ENCODE measurements around the gene CNOT6L.

DNA sequence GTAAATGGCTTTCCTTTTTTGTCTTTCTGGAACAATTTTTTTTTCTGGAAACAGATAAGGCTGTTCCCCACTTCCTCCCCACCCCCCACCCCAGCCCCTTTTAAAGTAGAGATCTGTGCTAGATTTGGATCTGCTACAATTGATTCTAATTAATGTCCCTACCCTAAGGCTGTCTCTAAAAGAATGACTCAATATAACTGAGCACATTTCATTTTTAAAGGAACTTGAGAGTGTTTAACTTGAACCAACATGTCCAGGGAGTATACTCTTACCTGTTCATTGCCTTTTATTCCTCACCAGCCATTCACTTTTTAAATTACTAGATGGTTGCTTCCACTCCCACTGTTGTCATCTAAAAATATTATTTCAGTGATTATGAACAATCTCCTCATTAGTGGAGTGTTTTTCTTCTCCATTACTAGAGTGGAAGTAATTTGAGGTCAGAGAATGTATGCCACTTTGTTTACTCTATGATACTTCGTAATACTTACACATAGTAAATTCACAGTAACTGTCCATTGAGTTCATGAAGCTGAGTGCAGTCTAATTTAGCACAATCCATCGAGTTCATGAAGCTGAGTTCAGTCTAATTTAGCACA lies 14.1 kb upstream of the CNOT6L start:
- TF ChIP-seq, protein P1, sequence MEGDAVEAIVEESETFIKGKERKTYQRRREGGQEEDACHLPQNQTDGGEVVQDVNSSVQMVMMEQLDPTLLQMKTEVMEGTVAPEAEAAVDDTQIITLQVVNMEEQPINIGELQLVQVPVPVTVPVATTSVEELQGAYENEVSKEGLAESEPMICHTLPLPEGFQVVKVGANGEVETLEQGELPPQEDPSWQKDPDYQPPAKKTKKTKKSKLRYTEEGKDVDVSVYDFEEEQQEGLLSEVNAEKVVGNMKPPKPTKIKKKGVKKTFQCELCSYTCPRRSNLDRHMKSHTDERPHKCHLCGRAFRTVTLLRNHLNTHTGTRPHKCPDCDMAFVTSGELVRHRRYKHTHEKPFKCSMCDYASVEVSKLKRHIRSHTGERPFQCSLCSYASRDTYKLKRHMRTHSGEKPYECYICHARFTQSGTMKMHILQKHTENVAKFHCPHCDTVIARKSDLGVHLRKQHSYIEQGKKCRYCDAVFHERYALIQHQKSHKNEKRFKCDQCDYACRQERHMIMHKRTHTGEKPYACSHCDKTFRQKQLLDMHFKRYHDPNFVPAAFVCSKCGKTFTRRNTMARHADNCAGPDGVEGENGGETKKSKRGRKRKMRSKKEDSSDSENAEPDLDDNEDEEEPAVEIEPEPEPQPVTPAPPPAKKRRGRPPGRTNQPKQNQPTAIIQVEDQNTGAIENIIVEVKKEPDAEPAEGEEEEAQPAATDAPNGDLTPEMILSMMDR (IDR thresholded peaks at IDR 0.05) = no peak
- no peak for TF ChIP-seq POLR2AphosphoS5 (IDR thresholded peaks at IDR 0.05)
- TF ChIP-seq POLR2A (IDR thresholded peaks at IDR 0.05; ENCODE audit: low read depth) = no peak
- TF ChIP-seq EP300 (IDR thresholded peaks at IDR 0.05) = no peak

All from esophagus muscularis mucosa (tissue), 4 donors.